ENCODE data around the gene SHROOM3. TPM values are rescaled to one million over a fixed set of nuclear protein-coding genes. Genes with fewer than 3 reads are reported as not detected.

The SHROOM3 gene
- total RNA-seq, 1 donor from 2014 or later, result 6.9 TPM

DNA sequence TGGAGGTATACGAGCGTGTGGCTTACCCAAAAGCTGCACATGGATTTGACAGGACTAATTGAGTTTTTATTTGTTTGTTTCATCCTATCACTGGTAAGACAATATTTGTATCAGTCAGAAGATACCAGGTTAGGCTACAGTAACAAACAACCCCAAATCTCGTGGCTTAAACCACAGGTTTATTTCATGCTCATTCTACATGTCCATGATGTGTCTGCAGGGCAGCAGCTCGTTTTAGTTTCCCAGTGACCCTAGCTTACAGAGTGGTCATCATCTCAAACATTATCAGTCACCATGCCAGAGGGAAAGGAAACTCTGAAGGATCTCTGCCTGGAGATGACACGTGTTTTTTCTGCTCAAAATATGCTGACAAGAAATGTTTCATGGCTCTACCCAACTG lies 108.3 kb downstream of the SHROOM3 start:
- no peak for DNase-seq (ENCODE audit: extremely low spot score in 2 of 2)
- Histone ChIP-seq H3K4me1 (no peaks in the 10 kb centered on the region), H3K27me3 (no peaks in the 10 kb centered on the region), H3K36me3 (no peaks in the 10 kb centered on the region), H3K4me3 (no peak overlapping the region), H3K27ac (no peak overlapping the region), H3K9me3 (no peaks in the 10 kb centered on the region)
- intact Hi-C loops (cut with DNase I), result no loop called here
- TF ChIP-seq POLR2A (IDR thresholded peaks at IDR 0.05), result no peak
- TF ChIP-seq, protein P1, sequence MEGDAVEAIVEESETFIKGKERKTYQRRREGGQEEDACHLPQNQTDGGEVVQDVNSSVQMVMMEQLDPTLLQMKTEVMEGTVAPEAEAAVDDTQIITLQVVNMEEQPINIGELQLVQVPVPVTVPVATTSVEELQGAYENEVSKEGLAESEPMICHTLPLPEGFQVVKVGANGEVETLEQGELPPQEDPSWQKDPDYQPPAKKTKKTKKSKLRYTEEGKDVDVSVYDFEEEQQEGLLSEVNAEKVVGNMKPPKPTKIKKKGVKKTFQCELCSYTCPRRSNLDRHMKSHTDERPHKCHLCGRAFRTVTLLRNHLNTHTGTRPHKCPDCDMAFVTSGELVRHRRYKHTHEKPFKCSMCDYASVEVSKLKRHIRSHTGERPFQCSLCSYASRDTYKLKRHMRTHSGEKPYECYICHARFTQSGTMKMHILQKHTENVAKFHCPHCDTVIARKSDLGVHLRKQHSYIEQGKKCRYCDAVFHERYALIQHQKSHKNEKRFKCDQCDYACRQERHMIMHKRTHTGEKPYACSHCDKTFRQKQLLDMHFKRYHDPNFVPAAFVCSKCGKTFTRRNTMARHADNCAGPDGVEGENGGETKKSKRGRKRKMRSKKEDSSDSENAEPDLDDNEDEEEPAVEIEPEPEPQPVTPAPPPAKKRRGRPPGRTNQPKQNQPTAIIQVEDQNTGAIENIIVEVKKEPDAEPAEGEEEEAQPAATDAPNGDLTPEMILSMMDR (IDR thresholded peaks at IDR 0.05), result no peak
- TF ChIP-seq POLR2AphosphoS5 (IDR thresholded peaks at IDR 0.05; ENCODE audit: insufficient read depth in 1 of 2, low read depth in 1 of 2), result no peak

DNA sequence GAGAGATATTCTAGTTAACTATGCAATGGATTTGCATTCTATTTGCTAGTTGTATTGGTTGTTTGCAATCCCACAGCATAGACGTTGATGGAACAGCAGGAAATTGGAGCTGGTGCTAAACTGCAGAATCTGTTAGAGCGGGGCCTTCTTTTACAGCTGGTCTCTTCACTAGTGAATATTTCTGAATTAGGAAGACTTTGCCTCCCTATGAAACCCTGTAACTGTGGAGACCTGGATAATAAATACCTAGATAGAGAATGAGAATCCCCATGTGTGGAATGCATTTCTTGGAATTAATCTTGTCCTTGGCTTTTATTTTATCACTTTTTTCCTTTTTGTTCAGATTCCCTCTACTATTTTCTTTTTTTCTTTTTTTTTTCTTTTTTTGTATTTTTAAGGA lies 109.7 kb downstream of the SHROOM3 start:
- intact Hi-C loops (cut with DNase I), result no loop called here
- H3K36me3 ChIP-seq, result no peaks in the 10 kb centered on the region
- H3K27me3 ChIP-seq, result no peaks in the 10 kb centered on the region
- no peak overlapping the region for H3K4me3 ChIP-seq
- no peak for DNase-seq (ENCODE audit: extremely low spot score in 2 of 2)
- no peak overlapping the region for H3K27ac ChIP-seq
- no peaks in the 10 kb centered on the region for H3K9me3 ChIP-seq
- TF ChIP-seq POLR2A (IDR thresholded peaks at IDR 0.05), result no peak
- no peak for TF ChIP-seq POLR2AphosphoS5 (IDR thresholded peaks at IDR 0.05; ENCODE audit: insufficient read depth in 1 of 2, low read depth in 1 of 2)
- TF ChIP-seq, protein P1 (IDR thresholded peaks at IDR 0.05), result no peak
- no peaks in the 10 kb centered on the region for H3K4me1 ChIP-seq

DNA sequence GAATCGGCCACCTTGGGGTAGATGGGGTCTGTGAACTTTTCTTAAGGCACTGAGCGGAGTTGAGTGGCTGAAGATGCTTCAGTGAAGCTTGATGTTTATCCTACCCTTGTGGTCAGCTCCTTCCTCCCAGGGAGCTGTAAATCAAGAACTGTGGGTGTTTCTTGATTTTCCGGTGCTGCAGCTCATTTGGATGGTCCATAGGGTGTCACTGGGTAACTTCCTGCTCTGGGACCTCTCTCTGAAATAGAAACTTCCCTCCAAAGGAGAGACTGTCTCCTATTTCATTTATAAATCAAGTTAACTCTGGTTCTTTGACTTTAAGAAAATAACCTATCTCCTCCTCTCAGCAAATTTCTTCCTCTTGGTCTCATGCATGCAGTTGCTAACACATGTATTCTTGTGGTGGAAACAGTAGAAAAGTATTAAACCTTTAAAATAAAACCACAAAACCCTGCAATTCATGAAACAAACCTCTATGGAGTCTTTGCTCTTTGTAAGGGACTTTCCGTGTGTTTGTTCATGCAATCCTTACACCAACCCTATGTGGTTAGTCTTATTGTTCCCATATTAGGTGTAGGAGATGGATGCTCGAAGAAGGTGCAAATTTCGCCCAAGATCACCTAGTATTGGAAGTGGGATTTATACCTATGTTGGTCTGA lies 110.3 kb downstream of the SHROOM3 start:
- H3K27ac ChIP-seq, result no peak overlapping the region
- no peaks in the 10 kb centered on the region for H3K36me3 ChIP-seq
- intact Hi-C loops (cut with DNase I), result no loop called here
- no peaks in the 10 kb centered on the region for H3K9me3 ChIP-seq
- DNase-seq (ENCODE audit: extremely low spot score in 2 of 2), result no peak
- no peaks in the 10 kb centered on the region for H3K27me3 ChIP-seq
- H3K4me3 ChIP-seq, result no peak overlapping the region
- TF ChIP-seq POLR2A (IDR thresholded peaks at IDR 0.05), result no peak
- no peak for TF ChIP-seq POLR2AphosphoS5 (IDR thresholded peaks at IDR 0.05; ENCODE audit: insufficient read depth in 1 of 2, low read depth in 1 of 2)
- TF ChIP-seq, protein P1 (IDR thresholded peaks at IDR 0.05), result no peak
- H3K4me1 ChIP-seq, result no peaks in the 10 kb centered on the region

DNA sequence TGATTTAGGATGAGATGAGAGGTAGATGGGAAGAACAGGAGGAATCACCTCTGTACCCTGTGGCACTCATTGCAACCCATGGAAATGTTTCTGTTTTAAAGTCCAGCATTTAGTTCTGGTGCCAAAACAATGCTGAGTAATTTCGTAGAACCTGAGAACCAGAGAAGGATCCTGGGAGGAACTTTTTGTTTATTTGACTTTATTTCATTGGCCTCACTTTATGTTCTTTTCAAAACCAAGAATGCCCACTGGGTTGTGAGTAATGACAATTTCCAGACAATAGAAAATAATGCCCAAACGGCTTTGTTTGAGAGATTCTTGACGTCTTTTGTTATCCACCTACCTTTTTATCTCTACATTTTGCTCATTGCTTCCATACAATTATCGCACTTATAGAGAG lies 111.3 kb downstream of the SHROOM3 start:
- H3K36me3 ChIP-seq, result no peaks in the 10 kb centered on the region
- no peak overlapping the region for H3K4me3 ChIP-seq
- no peak for DNase-seq (ENCODE audit: extremely low spot score in 2 of 2)
- TF ChIP-seq POLR2A (IDR thresholded peaks at IDR 0.05), result no peak
- TF ChIP-seq, protein P1 (IDR thresholded peaks at IDR 0.05), result no peak
- TF ChIP-seq POLR2AphosphoS5 (IDR thresholded peaks at IDR 0.05; ENCODE audit: insufficient read depth in 1 of 2, low read depth in 1 of 2), result no peak
- intact Hi-C loops (cut with DNase I), result no loop called here
- H3K4me1 ChIP-seq, result no peaks in the 10 kb centered on the region
- H3K27me3 ChIP-seq, result no peaks in the 10 kb centered on the region
- H3K9me3 ChIP-seq, result no peaks in the 10 kb centered on the region
- no peak overlapping the region for H3K27ac ChIP-seq
